GM10248 (cell line): ENCODE measurements around the gene HOXA6.

ENCODE experiments used
- CTCF ChIA-PET: fragments of 300-600 bp; sonication (Branson Sonifier 250); formaldehyde crosslinking; extraction: SDS; loops from one replicate; lab custom pipeline; 2021; ENCODE audit warnings: antibody characterized with exemption; lab: Yijun Ruan, JAX
- POLR2A ChIA-PET: fragments of 350-650 bp; sonication (Branson Sonifier 250); formaldehyde crosslinking; extraction: SDS; loops from one replicate; lab custom pipeline; 2020; ENCODE audit warnings: antibody characterized with exemption; lab: Yijun Ruan, JAX
- DNase-seq: peaks from one replicate; pipeline ENCODE4 v3.0.0; 2012; ENCODE audit errors: extremely low spot score
- TF ChIP-seq, protein P1 (sequence below): IDR thresholded peaks from 2 replicates; pipeline ENCODE4 v1.5.1; 2012; ENCODE audit warnings: mild to moderate bottlenecking, low read depth; ENCODE audit errors: extremely low read depth, missing control alignments, control extremely low read depth

Gene HOXA6

DNA sequence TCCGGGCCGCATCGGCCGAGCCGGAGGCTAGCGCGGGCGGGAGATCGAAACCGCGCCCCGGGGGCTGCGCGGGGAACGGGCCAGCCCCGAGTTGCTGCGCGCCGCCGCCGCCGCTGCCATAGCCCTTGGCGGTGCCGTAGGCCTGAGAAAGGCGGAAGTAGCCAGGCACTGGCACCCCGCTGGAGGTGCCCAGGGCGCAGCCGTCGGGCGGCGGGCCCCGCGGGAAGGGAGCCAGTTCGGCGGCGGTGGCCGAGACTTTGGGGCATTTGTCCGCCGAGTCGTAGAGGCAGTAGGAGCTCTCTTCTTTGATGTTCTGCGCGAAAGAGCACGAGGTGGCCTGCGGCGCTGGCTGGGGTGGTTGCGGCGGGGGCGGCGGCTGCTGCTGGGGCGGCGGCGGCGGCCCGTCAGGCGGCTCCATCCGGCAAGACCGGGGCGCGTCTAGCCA is 26.0 kb upstream of the HOXA6 start:
- TF ChIP-seq, protein P1, sequence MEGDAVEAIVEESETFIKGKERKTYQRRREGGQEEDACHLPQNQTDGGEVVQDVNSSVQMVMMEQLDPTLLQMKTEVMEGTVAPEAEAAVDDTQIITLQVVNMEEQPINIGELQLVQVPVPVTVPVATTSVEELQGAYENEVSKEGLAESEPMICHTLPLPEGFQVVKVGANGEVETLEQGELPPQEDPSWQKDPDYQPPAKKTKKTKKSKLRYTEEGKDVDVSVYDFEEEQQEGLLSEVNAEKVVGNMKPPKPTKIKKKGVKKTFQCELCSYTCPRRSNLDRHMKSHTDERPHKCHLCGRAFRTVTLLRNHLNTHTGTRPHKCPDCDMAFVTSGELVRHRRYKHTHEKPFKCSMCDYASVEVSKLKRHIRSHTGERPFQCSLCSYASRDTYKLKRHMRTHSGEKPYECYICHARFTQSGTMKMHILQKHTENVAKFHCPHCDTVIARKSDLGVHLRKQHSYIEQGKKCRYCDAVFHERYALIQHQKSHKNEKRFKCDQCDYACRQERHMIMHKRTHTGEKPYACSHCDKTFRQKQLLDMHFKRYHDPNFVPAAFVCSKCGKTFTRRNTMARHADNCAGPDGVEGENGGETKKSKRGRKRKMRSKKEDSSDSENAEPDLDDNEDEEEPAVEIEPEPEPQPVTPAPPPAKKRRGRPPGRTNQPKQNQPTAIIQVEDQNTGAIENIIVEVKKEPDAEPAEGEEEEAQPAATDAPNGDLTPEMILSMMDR, result no peak
- CTCF ChIA-PET, result interaction anchor here (1.0 kb wide), 1 partner anchor 23 kb away, joined by 4 read pairs; no protein-coding TSS in a partner anchor
- no peak for DNase-seq
- POLR2A ChIA-PET, result no interaction called here

DNA sequence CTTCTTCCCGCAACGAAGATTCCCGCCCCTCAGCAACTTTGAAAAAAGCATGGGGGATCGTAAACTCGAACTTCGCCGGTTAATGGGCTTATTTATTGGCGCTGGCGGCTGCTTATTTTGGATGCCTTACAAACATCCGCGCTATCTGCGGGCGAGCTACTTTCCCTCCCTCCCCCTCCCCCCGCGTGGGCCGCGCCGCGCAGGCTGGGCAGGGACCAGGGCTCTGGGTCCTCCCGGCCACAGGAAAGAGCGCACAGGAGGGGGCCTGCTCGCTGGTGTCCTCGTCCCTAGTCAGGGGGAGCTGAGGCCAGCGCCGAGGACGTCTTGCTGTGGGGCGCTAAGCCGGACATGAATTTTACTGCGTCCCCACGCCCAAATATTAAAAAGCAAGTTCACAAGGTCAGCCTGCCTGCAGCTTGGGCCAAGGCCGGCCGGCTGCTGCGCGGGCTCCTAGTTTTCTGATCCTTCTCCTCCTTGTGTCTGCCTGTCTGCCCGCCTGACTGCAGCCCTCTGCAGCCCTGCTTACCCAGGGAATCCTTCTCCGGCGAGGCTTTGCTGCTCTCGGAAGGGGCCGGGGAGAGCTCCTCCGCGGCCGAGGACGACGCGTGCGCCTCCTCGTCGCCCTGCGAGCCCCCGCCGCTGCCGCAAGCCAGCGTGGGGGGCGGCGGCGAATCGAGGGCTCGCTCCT is 25.4 kb upstream of the HOXA6 start:
- TF ChIP-seq, protein P1, result no peak
- CTCF ChIA-PET, result interaction anchor here (1.0 to 3.8 kb wide), 2 partner anchors 12 to 23 kb away, joined by 4 to 19 read pairs; no protein-coding TSS in a partner anchor
- DNase-seq, result no peak
- POLR2A ChIA-PET, result no interaction called here

DNA sequence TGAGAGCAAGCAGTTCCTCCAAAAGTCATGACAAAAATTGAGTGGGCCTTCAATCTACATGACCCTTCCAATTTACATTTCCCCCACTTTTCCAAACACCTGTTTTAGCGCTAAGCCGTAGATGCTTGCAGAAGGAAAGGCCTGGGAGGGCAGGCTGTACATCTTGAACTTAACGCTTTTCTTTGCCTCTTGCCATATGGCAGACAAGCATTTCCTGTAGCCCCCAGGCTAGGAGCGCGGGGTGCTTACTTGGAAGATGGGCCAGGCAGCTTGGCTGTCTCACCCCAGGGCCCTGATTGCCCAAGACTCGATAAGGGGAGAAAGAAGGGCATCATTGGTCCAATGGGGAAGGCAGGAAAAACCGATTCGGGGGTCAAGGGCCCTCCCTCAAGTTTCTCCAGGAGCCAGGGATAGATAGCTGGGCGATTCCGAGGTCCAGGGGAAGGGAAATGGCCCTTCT is 24.8 kb upstream of the HOXA6 start:
- no peak for DNase-seq
- TF ChIP-seq, protein P1, result no peak
- POLR2A ChIA-PET, result no interaction called here
- CTCF ChIA-PET, result interaction anchor here (3.8 kb wide), 1 partner anchor 12 kb away, joined by 19 read pairs; no protein-coding TSS in a partner anchor

DNA sequence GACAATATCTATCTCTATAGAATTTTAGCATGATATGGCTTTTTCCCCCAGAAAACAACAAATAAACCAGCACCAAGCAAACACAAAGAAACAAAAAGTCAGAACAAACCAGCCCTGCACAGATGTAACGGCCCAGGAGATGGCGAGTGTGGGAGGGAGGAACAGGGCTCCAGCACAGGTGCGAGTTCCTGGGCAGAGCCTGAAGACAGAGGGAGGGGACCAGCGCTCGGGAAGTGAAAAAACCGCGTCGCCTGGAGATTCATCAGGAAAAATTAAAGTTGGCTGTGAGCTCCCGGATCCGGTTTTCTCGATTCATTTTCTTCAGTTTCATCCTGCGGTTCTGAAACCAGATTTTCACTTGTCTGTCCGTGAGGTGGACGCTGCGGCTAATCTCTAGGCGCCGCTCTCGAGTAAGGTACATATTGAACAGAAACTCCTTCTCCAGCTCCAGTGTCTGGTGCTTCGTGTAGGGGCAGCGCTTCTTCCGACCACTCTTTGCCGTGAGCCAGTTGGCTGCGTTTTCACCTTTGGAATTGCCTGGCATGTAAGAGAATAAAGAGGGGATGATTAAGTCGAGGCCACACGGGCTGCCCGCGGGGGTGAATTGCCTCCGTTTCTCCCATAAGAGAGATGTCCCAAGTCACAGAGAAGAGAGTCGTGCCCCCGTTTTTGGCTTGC is 24.2 kb upstream of the HOXA6 start:
- ChIA-PET POLR2A (no interaction called here), CTCF (interaction anchor here (3.8 kb wide), 1 partner anchor 11 kb away, joined by 19 read pairs; no protein-coding TSS in a partner anchor)
- no peak for DNase-seq
- TF ChIP-seq, protein P1, result no peak

DNA sequence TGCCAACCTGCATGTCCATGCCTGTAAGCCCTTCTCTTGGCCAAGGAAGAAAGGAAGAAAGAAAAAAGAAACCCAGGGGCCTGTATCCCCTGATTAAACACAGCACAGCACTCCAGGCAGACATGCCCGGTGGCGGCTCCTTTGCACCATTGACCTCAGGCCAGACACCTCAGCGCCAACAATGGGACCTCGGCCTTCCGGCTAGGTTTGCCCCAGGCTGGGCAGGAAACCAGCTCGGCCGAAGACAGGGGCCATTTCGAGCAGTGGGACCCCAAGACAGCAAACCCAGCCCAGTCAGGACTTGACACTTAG is 23.7 kb upstream of the HOXA6 start:
- no peak for DNase-seq
- ChIA-PET CTCF (interaction anchor here (3.8 kb wide), 1 partner anchor 10 kb away, joined by 19 read pairs; no protein-coding TSS in a partner anchor), POLR2A (no interaction called here)
- TF ChIP-seq, protein P1, result no peak

DNA sequence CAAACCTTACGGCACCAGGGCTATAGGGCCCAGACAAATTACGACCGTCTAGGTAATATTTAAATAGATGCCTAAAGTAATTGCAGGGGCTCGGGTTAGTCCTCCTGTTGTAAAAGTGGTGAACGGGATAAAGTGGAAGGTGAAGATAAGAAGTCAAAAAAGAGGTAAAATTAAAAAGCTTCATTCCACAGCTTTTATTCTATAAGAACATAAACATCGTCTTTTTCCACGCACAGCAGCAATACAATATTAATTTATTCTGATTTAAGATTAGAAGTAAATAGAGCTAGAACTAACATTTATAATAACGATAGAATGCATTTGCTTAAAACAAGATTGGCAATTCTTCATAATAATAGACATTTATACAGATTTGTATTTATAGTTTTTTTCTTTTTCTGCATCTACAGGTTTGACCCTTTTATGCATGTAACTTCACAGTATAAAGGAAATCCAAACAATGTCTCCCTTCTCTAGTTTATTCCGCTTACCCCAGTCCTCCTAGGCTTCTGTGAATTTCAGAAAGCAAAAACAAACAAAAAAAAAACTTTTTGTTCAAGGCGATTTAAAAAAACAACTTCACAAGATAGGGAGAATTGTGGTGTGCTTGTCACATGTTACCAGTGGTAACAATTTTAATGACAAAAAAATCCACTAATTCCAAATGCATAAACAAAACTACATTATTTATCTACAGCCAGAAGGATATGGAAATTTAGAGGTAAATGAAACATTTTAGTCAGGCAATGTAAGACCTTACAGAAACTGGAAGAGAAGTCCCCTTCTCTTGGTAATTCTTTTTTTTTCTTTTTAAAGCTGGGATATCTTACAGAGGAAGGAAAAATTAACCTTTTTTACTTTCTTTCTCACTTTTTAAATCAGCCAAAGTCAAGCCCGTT is 23.1 kb upstream of the HOXA6 start:
- CTCF ChIA-PET, result interaction anchor here (3.8 kb wide), 1 partner anchor 10 kb away, joined by 19 read pairs; no protein-coding TSS in a partner anchor
- no peak for DNase-seq
- POLR2A ChIA-PET, result no interaction called here
- TF ChIP-seq, protein P1, result no peak
